Activated CD4-positive, alpha-beta T cell treated with anti-CD3 and anti-CD28 coated beads, Interleukin-2, amount 50 U/mL, for 48 hours (primary cell): ENCODE measurements around the gene GALK1.
"Not testable (repeated sequence)": the region's sequence is repeated elsewhere in the genome, so short reads cannot be mapped to it uniquely, and the experiment has no call there.

Source experiments
- DNase-seq, 2 experiments: peaks; one replicate each; pipeline ENCODE4 v3.0.0-alpha.2; 2020

Gene GALK1

GRCh38 chr17:75763613-75764416 lies 1.2 kb downstream of the GALK1 start:
- DNase-seq: no peak

- no peak for DNase-seq
Measured at GRCh38 chr17:75763269-75763607, 1.8 kb downstream of the GALK1 start.

DNA sequence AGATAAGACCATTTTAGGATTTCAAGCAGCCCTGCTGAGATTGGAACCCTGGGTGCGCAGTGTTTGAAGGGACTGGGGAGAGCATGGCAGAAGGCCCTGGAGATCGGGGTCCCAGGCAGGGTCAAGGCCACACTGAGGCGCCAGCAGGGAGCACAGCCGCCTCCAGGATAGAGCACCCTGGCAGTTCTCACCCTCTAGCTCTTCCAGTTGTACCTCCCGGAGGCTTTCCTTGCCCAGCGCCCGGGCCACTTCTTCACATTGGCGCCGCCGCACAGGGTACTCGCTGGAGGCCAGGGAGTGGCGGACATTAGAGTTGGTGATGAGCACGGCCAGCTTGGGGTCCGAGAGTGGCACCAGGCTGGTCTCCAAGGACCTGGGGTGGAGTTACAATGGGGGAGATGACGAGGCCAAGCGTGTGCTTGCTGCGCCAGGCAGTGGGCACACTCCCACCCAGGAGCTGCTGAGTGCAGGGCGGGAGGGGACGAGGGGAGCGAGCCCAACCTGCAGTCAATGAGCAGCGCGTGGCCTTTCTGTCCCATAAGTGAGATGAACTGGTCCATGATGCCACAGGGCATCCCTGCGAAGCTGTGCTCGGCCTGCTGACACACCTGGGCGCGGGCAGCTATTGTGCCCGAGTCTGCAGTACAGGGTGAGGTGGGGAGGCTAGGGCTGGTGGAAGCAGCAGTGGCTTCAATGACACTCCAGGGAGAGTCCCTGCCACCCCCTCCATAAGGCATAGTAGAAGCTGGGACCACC lies 2.3 kb downstream of the GALK1 start:
- DNase-seq: no peak

DNA sequence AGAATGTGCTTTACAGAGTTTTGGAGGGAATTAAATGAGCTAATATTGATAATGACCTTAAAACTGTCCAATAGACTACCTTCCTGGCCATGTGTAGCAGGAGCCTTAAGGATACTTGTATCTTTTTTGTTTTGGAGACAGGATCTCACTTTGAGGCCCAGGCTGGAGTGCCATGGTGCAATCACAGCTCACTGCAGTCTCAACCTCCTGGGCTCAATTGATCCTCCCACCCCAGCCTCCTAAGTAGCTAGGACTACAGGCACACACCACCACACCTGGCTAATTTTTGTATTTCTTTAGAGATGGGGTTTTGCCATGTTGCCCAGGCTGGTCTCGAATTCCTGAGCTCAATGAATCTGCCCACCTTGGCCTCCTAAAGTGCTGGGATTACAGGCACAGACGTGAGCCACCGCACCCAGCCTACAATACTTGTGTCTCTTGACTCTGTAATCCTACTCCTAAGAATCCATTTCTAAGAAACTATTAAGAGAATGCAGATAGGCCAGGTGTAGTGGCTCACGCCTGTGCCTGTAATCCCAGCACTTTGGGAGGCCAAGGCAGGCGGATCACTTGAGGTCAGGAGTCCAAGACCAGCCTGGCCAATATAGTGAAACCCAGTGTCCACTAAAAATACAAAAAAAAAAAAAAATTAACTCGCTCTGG lies 4.9 kb downstream of the GALK1 start:
- DNase-seq: not testable (repeated sequence)

DNA sequence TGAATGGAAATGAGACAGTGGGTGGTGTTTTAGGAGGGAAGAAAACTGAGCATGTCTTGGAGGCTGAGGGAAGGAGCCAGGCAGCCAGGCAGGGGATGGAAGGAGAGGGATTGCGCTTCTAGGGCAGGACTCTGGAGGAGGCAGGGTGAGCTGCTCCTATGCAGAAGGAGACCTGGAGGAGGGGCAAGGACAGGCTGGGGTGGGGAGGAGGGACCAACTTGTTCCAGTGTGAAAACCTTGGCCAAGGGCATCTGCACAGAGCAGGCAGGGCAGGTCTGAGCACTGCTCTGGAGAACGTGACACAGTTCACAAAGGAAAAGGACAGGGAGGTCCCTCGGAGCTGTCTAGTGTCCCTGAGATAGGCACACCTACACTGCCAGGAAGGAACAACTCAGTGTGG lies 5.5 kb downstream of the GALK1 start:
- DNase-seq: no peak

DNA sequence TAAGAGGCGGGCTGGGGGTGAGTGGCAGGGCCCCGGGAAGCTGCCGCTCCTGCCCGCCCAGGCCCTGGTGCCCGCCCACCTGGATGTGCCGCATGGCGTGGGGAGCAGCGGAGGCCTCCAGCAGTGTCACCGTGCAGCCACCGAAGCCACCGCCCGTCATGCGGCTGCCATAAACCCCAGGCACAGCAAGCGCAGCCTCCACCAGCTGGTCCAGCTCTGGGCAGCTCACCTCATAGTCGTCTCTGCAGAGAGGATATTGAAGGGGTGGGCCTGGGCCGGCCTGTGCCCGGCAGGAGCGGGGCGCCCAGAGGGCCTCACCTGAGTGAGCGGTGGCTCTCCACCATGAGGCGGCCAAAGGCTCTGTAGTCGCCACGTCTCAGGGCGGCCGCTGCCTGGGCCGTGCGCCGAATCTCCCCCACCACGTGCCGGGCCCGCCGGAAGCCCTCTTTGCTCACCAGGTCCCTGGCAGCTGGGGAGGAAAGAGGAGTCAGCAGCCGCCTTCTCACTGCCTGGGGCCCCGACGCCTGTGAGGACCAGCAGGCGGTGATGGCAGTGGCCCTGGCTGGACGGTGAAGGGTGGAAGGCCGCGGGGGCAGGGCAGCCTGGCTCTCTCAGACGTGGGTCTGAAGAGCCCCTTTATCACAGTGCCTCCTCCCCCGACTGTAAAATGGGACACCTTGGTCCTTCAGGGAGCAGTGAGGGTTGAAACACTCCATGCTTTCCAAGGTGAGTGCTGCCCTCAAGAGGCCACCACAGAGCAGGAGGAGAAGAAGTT lies 6.7 kb downstream of the GALK1 start:
- no peak for DNase-seq

DNA sequence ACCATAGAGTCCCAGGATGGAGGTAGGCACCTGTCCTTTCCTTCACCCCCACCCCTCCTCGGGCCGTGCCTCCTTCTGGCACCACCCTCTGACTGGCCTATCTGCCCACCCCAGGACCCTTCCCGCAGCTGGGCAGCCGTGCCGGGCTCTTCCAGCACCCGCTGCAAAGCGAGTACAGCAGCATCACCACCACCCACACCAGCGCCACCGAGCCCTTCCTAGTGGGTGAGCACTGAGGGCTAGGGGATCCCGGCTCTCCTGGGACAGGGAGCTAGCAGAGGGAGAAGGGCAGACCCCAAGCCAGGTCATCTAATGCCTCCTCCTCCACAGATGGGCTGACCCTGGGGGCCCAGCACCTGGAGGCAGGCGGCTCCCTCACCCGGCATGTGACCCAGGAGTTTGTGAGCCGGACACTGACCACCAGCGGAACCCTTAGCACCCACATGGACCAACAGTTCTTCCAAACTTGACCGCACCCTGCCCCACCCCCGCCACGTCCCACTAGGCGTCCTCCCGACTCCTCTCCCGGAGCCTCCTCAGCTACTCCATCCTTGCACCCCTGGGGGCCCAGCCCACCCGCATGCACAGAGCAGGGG lies 7.8 kb downstream of the GALK1 start:
- DNase-seq: no peak

GRCh38 chr17:75756451-75757085 lies 8.4 kb downstream of the GALK1 start:
- DNase-seq: no peak

DNA sequence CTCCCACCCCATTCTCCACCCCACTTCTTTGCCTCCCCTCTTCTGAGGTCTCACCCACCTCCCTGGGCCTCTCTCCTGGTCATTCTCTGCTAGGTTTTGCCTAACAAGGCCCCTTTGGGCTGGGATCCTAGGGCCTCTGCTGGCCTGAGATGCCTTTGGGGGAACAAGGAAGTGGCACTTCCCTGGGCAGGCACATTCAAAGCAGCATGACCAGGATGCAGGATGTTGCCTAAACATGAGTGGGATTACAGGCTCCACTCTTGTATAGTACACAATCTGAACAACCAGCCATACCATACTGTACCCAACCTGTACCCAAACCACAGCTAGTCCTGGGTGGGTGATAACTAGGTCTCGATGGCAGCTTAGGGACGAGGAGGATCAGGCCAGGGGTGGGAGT lies 9.0 kb downstream of the GALK1 start:
- no peak for DNase-seq

- DNase-seq: no peak
Measured at GRCh38 chr17:75755205-75755901, 9.6 kb downstream of the GALK1 start.

GRCh38 chr17:75754378-75755204 lies 10.4 kb downstream of the GALK1 start:
- DNase-seq: no peak

- DNase-seq: peak; percentile 71 to 77
Measured at GRCh38 chr17:75753514-75754377, 11.2 kb downstream of the GALK1 start.

DNA sequence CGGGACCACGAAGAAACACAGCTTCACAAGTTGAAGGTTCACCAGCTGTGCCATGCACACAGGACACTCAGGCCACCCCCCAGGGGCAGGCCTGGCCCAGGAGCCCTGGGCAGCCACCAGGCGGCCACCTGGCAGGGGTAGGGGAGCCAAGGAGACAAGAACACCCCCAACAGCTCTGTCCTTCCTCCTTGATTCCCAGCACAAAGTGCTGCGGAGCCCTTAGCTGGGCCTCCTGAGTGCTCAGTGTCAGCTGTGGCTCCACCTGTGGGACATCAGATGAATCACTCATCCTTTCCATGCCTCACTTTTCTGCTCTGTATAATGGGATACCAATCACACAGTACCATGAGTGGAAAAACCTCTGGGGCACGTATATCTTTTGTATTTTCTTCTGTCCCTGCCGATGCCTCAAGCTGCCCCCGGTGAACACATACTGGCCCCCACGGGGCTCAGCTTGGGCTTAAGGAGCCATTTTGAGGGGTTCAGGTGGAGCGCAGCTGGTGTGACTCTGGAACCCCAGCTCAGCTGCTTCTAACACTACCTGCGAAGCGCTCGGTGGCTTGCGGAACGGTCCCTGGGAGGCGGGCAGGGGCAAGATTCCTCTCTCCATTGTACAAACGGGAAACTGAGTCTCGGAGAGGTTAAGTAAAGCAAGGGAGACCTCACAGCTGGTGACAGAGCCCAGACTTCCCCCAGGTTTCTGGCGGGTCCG lies 12.0 kb downstream of the GALK1 start:
- DNase-seq: no peak

- no peak for DNase-seq
Measured at GRCh38 chr17:75752405-75752709, 12.6 kb downstream of the GALK1 start.

DNA sequence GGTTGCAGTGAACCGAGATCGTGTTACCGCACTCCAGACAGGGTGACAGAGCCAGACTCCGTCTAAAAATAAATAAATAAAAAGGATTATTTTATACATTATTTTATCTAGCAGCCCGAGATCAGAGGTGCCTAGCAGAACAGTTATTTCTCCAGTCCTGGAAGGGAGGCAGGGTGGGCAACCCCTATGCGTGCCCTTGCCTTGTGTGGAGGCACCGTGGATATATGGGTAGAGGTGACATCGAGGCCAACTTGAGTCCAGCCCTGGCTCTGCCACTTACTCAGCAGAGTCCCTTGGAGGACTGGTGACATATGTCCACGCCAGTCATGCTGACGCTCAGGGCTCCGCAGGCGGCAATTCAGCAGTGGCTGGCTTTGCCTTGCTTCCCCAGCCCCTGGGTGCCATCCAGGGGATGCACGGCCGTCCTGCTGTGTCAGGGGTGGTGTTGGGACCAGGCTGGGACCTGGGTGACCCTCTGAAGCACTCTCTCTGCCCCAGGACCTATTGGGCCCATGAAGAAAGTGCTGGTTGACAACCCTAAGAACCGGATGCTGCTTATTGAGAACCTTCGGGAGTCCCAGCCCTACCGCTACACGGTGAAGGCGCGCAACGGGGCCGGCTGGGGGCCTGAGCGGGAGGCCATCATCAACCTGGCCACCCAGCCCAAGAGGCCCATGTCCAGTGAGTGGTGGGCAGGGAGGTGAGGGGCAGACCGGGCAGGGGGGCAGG lies 13.2 kb downstream of the GALK1 start:
- no peak for DNase-seq

- DNase-seq: no peak
Measured at GRCh38 chr17:75750661-75751423, 14.2 kb downstream of the GALK1 start.

DNA sequence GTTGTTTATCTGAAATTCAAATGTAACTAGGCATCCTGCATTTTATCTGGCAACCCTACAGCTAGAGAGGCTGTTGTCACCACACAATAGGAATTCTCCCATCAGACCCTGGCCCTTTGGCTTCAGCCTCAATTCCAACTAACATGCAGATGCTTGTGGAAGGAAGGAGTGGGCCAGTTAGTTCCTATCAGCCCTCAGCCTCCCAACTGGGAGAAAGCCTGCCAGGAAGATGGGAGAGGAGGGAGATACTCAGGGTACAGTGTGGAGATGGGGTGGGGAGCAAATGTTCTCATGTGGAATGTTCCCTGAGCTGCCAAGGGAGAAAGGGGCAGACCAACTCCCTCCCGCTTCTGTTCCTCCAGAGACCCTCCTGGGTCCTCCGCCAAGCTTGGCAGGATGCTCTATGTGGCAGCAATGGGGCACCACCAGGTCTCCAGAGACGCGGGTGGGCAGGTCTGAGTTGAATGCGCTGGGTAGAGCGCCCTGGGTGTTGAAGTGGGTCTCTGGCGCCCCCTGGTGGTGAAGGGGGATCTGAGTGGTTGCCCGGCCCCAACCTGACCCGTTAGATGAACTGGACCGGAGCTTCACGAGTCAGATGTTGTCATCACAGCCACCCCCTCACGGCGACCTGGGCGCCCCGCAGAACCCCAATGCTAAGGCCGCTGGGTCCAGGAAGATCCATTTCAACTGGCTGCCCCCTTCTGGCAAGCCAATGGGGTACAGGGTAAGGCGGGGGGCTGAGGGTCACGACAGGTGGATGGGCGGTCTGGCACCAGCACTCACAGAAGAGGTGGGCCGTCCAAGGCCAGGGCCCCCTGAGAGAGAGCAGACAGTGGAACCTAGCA lies 15.2 kb downstream of the GALK1 start:
- peak; percentile 93 to 94 for DNase-seq
